Left forelimb (tissue), 1 donor: ENCODE data around the gene SLAMF1.
A peak's percentile ranks its signal among the peaks of the same experiment; 100 is the strongest.
"Not testable (repeated sequence)": the region's sequence is repeated elsewhere in the genome, so short reads cannot be mapped to it uniquely, and the experiment has no call there.

Source experiments
- DNase-seq: peaks from one replicate; pipeline ENCODE4 v3.0.0-alpha.2; 2018; ENCODE audit warnings: low spot score

Gene SLAMF1, protein sequence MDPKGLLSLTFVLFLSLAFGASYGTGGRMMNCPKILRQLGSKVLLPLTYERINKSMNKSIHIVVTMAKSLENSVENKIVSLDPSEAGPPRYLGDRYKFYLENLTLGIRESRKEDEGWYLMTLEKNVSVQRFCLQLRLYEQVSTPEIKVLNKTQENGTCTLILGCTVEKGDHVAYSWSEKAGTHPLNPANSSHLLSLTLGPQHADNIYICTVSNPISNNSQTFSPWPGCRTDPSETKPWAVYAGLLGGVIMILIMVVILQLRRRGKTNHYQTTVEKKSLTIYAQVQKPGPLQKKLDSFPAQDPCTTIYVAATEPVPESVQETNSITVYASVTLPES

DNA sequence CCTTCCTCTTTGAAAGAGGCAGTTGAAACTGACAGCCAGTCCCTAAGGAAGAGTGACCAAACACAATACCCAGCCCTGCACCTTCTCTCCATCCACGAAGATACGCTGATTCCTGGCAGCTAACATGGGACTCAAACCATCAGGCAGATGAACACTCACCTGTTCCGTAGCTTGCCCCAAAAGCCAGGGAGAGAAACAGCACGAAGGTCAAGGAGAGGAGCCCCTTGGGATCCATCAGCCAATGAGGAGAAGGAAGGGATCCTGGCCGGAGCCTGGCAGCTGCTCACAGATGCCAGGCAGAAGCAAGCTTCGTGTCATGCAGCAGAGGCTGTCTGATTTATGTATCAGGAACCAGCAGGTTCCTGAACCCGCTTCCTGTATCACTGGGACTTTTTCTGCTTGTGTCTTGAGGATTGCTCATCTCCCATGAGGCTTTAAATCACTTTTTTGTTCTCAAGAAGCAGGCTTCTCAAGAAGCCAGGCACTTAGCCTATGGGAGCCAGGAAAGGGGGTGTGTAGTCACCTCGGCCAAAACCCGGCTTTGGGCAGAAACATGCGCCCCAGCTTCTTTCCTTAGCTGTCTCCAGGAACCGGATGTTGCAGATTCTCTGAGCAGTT, at the start of gene SLAMF1:
Gene SLAMF1, minus strand, starts transcription at position 334 of the 618 bp plus-strand sequence. Its CDS starts 99 bp downstream, at position 235.
- no peak for DNase-seq

DNA sequence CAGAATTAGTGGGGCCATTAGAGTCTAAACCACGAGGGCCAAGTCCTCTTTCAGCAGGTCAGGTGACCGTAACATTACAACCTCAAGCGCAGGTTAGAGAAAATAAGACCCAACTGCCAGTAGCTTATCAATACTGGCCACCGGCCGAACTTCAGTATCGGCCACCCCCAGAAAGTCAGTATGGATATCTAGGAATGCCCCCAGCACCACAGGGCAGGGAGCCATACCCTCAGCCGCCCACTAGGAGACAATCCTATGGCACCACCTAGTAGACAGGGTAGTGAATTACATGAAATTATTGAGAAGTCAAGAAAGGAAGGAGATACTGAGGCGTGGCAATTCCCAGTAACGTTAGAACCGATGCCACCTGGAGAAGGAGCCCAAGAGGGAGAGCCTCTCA, 45.5 kb upstream of the SLAMF1 start:
- not testable (repeated sequence) for DNase-seq

DNA sequence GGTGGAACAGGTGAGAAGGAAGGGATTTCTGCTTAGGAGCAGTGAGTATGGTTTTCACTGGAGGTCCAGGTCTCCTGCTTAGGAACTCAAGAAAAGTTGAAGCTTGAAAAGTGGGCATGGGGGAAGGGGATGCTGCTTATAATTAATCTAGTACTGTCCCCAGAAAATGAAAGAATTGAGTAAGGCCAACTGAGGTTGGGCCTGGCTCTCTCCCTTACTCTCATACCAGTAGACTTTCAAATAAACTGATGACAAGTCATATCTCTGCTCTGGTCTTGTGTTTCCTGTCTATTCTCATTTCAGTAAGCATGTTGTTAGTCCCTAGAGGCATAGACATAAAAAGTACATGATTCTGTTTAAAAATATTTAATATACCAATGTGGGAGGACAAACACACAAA, 38.4 kb upstream of the SLAMF1 start:
- no peak for DNase-seq

DNA sequence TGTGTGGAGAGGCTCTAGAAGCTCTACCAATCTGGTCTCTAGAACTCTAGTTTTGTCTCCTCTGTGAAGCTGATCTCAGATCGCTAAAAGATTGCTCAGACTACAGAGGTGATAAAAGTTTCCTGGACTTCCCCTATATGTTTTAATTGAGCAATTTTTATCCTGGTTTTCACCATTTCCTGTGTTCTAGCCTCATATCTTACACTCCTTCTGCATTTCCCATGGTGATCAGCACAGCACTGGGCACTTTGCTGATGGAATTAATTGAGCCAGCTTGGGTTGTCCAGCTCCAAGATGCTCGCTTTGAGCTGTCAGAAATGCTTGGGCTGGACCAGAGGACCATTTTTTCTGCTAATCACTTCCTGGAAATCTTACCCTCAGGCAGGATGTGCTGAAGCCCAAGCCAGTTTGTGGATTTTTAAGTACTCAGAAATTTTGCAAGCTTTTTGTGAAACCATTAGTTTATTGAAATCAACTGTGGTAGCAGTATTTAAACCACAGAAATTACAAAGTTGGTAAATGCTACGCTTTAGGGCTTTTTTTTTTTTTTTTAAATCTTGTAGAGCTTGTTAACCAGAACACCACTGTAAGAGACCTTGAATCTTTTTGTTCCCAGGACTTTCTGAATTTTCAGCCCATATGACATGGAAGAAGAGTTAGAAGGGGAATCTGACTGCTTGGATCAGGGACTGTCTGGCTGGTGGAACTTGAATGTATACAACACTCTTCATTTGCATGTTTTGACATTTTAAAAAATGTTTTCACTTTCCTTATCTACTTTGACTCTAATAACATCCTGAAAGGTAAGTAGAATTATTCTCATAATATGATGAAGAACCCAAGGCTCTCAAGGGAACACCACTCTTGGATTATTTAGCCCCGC, 36.4 kb upstream of the SLAMF1 start:
- DNase-seq = no peak

DNA sequence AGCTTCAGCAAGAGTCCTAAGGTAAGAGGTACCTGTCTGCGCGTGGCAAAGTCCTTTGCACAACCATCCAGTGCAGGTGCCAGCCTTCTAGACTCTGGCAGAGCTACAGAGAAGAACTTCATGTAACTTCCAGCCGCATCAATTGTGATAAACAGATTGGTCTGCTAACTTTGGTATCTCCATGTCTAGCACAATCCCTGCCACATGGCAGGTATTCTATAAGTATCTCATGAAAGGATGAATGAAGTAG, 35.0 kb upstream of the SLAMF1 start:
- DNase-seq = no peak

DNA sequence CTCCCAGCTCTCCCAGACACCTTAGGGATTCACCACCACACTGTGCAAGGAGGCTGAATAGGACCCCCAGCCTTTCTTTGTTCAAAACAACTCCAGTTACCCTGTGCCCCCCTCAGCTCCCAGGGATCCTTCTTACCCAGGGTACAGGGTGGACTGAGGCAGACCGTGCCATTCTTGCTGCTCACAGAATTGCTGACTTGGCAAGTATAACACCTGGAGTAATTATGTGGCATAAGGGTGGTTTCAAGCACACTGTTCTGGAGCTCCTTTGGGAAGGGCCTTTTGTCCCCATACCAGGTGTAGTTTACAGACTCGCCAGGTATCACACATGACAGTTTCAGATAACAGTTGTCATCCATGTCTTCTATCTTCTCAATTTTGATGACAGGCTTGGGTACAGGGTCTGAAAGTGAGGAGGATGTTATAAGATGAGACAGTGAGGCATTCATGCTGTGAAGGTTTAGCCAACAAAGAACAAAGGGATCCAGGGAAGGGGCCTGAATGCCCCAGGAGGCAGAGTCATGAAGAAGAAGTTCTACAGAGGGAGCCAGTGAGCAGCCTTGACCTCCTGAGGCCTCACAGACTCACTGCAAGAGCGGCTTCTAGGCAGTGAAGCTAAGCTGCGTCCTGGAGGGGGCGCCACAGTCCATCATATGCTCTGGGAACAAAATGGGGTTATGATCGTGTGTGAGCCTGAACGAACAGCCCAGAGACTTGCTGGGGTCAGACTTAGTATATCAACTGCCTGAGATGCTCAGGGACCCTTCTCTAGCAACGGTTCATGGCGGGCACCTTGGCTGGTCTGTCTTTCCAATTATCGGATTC, 34.4 kb upstream of the SLAMF1 start:
- DNase-seq = no peak

DNA sequence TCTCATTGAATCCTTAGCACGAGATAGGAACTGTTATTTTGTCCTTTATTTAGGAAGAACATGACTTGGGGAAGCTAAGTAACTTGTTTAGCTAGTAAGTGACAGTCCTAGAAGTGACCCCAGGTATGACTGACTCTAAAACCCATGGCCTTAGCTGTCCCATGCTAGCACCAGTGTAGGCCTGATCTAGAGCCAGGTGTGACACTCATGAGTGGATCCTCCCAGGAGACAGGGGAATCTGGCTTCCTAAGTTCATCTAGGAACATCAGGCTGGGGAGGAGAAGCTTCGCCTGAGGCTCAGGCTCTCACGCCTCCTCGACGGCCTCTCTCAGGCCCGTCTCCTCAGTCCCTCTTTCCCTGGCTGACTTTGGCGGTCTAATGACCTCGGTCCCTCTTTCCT, 33.6 kb upstream of the SLAMF1 start:
- no peak for DNase-seq

DNA sequence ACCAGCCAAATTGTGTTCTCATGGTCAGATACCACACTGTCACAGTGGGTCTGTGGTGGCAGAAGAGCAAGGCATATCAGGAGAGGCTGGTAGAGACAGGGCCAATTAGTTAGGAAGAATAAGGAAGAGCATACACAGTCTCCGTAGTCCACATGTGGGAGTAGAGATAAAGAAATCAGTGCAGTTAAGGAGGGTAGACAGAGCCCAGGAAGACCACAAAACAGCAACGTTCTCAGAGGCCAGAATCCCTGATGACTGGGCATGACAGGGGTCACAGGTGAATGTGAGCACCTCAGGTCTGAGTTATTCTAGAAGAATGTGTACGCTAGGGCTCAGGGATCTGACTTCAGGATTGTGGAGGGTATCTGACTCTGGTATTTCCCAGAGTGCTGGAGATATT, 33.0 kb upstream of the SLAMF1 start:
- DNase-seq = no peak

DNA sequence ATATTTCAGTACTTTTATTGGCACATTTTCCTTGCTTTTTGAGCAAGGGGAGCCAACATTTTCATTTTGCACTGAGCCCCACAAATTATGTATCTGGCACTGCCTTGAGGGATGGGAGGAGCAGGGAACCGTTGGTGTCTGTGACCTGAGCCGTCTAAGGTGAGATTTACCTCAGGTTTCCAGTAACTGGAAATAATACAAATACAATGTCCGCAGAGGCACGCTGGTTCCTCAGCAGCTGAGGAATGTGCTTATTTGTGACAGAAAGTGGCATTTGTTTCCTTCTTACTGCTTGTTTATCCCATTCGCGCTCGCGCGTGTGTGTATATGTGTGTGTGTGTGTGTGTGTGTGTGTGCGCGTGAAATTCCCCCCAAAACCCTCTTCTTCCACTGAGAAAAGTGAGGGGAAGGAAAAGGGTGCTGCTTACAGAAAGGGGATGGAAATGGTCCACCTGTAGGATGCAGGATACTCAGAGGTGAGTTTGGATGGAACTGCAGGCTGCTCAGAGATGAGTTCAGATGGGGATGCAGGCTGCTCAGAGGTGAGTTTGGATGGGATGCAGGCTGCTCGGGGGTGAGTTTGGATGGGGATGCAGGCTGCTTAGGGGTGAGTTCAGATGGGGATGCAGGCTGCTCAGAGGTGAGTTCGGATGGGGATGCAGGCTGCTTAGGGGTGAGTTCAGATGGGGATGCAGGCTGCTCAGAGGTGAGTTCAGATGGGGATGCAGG, 30.2 kb upstream of the SLAMF1 start:
- DNase-seq = no peak

DNA sequence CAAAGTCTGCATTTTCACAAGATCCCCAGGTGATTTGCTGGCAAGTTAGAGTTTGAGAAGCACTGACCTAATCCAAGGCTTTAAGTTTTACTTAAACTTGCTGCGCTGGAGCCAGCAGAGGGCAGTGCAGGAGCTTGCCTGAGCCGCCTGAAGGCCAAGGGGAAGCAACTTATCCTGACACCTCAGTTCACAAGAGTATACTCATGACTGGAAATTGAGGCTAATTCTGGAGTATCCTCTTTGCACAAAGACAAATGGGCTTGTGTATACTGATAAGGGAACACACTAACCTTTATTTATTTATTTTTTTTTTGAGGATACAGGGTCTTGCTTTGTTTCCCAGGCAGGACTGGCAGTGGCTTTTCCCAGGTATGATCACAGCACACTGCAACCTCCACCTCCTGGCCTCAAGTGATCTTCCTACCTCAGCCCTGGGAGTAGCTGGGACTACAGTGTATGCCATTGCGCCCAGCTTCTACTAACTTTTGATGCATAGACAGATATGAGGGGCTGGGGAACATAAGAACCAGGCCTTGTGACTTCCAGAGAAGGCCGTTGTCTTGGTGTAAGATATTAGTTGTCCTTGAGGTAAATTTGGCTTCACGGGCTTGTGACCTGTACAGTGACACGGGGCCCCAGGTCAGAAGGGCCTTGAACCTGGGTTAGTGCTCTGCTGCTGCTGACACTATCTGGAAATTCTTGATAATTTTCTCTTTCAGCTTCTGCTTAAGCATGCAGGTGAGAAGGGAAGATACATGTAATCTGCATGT, 29.0 kb upstream of the SLAMF1 start:
- peak; percentile 73 for DNase-seq

DNA sequence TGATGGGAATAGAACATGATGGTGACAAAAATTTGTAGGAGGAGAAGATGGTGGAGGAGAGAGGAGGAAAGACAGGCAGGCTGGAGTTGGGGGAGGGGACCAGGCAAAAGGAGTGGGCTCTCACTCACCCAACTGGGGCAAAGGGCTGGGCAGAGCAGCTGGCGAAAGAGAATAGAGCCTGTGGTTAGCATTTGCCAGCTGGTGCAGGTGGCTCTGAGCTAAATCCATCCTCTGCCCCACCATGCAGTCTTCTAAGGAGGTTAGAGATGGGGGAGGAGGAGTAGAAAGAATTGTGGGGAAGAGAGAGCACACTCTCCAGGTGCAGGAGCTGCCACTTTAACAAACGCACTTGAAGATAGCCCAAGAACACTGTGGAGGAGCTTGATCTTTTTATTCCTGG, 27.6 kb upstream of the SLAMF1 start:
- no peak for DNase-seq

DNA sequence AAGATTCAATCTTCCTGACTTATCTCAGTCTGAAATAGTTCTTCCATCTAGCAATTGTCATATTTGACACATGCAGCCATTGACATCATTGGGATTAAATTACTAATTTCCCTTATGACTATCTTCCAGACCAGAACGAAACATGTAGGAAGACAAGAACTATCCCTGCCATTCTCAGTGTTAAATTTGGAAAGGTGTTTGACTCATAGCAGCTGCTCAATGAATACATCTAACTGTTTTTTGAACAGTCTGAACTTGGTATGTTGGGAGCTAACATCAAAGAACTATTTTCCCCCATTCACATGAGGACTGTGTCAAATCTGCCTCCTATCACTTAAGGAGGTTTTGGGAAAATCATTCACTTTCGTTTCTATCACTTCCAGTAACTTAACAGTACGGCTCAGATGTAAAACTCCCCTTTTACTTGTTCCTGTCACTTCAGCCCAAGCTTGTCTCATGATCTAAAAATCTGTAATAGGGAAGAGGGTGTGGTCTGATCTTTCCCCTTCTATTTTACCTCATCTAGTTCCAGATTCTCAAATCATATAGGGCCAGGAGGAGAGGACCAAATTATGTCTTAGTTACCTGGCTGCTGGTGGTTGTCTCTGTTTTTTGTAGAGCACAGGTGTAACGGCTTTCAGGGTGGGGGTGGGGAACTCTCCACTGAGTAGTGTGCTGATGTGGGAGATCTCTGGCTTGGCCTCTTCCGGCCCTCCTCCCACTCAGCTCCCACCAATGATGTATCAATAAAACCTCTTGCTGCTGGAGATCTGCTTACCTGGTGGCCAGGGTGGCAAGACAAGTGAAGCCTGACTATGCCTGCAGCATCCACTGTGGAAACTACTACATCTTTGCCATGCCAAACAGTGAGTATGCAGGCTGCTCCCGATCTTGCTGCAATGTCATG, 26.2 kb upstream of the SLAMF1 start:
- DNase-seq = no peak

DNA sequence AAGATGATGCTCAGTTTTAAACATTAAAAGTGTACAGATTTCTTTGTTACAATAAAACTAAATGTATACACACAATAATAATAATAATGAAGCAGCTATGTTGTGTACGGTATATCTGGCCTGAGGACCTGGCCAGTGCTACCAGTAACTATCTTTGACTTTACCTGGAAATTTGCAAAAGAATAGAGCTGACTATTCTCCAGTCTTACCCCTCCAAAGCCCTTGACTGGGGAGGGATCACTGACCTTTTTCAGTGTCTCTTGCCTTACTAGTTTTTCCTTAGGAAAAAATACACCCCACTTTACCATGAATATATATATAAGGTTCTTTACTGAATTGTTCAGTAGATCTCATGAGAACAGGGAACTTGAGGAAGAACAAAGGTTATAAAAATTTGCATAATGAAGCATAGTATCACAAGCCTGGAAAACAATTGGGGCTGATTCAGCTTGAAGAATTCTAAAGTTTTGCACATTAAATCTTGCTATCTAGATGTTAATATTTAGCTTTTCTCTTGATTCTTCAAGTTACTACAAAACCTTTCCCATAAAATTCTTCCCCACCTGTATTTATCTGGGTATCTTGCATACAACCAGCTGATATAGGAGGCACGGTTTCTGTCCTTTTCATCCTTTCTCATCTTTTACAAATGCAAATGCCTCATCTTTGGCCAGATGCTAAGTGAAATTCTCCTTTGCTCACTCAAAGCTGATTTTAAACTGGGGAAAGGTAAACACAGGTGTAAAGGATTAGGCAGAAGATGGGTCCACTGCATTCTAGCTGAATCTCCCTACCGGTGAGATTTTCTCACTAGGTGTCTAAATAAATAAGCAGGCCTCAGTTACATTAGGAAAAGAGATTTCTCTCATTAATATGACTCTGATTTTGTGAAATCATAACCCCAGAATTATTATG, 25.0 kb upstream of the SLAMF1 start:
- DNase-seq = no peak

DNA sequence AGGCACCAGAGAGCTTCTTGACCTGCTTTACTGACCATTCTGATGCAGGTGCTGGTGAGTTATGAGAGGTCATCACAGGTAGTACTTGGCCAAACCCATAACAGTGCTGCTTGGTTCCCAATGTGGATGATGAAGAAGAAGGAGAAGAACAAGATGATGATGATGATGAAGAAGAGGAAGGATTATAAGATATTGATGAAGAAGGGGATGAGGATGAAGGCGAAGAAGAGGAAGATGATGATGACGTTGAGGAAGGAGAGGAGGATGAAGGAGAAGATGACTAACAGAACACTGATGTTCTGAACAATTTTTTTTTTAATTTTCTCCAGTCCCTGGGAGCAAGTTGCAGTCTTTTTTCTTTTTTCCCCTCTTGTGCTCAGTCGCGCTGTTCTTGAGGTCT, 23.9 kb upstream of the SLAMF1 start:
- no peak for DNase-seq

DNA sequence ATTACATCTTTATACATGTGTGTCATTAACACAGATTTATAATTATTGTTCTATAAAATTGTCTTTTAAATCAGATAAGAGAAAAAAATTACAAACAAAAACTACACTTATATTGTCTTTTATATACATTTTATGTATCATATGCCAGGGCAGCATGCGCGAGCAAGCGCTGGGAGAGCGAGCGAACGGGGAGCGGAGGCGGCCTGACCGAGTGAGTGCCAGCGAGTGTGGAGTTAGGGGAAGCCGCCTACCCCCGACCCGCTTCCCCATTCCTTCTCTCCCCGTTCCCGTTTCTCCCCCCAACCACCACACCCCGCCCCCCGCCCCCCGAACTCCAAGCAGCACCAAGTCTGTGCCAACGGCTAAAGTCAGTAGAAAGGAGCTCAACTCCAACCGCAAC, 23.0 kb upstream of the SLAMF1 start:
- no peak for DNase-seq

DNA sequence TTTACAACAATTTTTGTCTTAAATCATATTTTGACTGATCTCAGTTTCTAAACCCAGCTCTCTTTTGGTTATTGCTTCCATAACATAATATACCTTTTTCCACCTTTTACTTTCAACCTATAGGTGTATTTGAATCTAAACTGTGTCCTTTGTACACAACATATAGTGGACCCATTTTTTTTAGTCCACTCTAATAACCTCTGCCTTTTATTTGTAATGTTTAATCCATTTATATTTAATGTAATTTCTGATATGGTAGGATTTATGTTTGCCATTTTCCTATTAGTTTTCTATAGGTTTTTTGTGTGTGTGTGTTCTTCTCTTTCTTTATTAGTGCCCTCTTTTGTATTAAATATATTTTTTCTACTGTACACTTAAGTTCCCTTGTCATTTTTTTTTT, 22.4 kb upstream of the SLAMF1 start:
- no peak for DNase-seq

DNA sequence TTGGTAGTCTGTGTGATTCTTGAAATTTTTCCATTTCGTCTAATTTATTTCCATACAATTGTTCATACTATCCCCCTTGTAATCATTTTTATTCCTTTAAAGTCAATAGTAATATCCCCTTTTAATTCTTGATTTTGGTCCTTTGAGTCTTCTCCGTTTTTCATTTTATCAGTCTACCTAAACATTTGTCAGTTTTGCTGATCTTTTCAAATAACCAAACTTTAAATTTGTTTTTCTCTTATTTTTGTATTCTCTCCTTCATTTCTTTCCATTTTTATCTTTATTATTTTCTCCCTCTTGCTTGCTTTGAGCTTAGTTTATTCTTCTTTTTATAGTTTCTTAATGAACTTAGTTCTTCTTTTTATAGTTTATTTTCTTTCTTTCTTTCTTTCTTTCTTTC, 21.1 kb upstream of the SLAMF1 start:
- no peak for DNase-seq

DNA sequence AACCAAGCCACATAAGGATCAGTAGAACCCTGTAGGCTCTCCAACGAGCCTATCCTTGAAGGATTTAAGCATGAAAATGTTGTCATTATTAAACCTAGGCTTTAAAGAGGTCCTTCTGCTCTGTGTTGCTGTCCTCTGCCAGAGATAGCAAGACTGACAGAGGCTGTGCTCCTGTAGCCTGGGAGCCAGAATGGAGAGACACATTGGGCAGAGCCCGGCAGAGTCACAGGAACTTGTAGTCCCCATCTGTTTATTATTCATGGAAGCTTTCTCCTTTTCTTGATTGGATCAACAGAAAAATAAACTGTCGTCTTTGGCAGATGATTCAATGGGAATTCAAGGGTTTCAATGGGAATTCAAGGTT, 19.2 kb upstream of the SLAMF1 start:
- DNase-seq = no peak
